HepG2 (cell line): Measurements from ENCODE around the gene PRRT2. TPM values are rescaled to one million over a fixed set of nuclear protein-coding genes. Genes with fewer than 3 reads are reported as not detected.

Experiments used
- ATRX ChIP-seq: sonication (generic); formaldehyde crosslinking; IDR thresholded peaks from 2 replicates; pipeline ENCODE4 v1.4.0; 2020; ENCODE audit warnings: missing genetic modification reagents, borderline replicate concordance
- FOXA3 ChIP-seq: IDR thresholded peaks from 2 replicates; pipeline ENCODE4 v1.6.1; 2016; ENCODE audit warnings: missing genetic modification reagents, missing compliant biosample characterization
- GLI4 ChIP-seq: sonication (generic); formaldehyde crosslinking; IDR thresholded peaks from 2 replicates; pipeline ENCODE4 v1.5.1; 2020; ENCODE audit warnings: missing genetic modification reagents, mild to moderate bottlenecking, moderate library complexity, borderline replicate concordance
- MED13 ChIP-seq: sonication (generic); formaldehyde crosslinking; IDR thresholded peaks from 2 replicates; pipeline ENCODE4 v1.5.0; 2020; ENCODE audit warnings: missing genetic modification reagents
- MXD4 ChIP-seq: IDR thresholded peaks from 2 replicates; pipeline ENCODE4 v1.6.1; 2016; ENCODE audit warnings: mild to moderate bottlenecking, missing biosample characterization, missing genetic modification reagents
- NFAT5 ChIP-seq: sonication (generic); formaldehyde crosslinking; IDR thresholded peaks from 2 replicates; pipeline ENCODE4 v1.4.0; 2020; ENCODE audit warnings: missing genetic modification reagents
- SP2 ChIP-seq: sonication (generic); formaldehyde crosslinking; IDR thresholded peaks from 2 replicates; pipeline ENCODE4 v1.5.1; 2020; ENCODE audit warnings: mild to moderate bottlenecking, missing genetic modification reagents
- ZKSCAN5 ChIP-seq: sonication (generic); formaldehyde crosslinking; IDR thresholded peaks from 2 replicates; pipeline ENCODE4 v1.5.1; 2020; ENCODE audit warnings: mild to moderate bottlenecking, missing genetic modification reagents
- ZNF343 ChIP-seq: sonication (generic); formaldehyde crosslinking; IDR thresholded peaks from 2 replicates; pipeline ENCODE4 v1.4.0; 2020; ENCODE audit warnings: mild to moderate bottlenecking, missing genetic modification reagents
- ZNF431 ChIP-seq: sonication (generic); formaldehyde crosslinking; IDR thresholded peaks from 2 replicates; pipeline ENCODE4 v1.9.0; 2022; ENCODE audit warnings: missing genetic modification reagents, low read depth, mild to moderate bottlenecking, borderline replicate concordance
- ZNF510 ChIP-seq: sonication (generic); formaldehyde crosslinking; IDR thresholded peaks from 2 replicates; pipeline ENCODE4 v1.4.0; 2020; ENCODE audit warnings: low read depth, mild to moderate bottlenecking, missing genetic modification reagents
- ZNF513 ChIP-seq: sonication (generic); formaldehyde crosslinking; conservative IDR thresholded peaks from 2 replicates; pipeline ENCODE4 v1.5.0; 2020; ENCODE audit warnings: missing genetic modification reagents
- polyA plus RNA-seq, 8 experiments: library from polyadenylated mRNA; depleted of rRNA in 3 of 8; stranded (reverse) in 7 of 8; unstranded in 1 of 8; fragments of >200 nt; fragmentation: Illumina TruSeq in 4 of 8; extraction: Trizol in 4 of 8; gene quantifications; 2 replicates each; pipeline versions ENCODE4 v1.2.1 to v1.2.3, GENCODE V29; 2011 to 2016; ENCODE audit warnings: low read depth in 4 of 8, missing spikeins in 1 of 8, mixed read lengths in 1 of 8; ENCODE audit not compliant: insufficient read depth in 1 of 8
- total RNA-seq, 5 experiments: library from RNA; depleted of rRNA; stranded (reverse); fragments of >200 nt; fragmentation: Illumina TruSeq; extraction: Trizol; gene quantifications; 2 replicates each; pipeline ENCODE4 v1.2.3, GENCODE V29; 2016; ENCODE audit warnings: low read depth in 1 of 5
- TF ChIP-seq, protein P1 (sequence below): IDR thresholded peaks from 2 replicates; pipeline ENCODE4 v1.6.1; 2016; ENCODE audit warnings: missing compliant biosample characterization, missing genetic modification reagents, borderline replicate concordance
- TF ChIP-seq, protein P2 (sequence below): sonication (generic); formaldehyde crosslinking; IDR thresholded peaks from 2 replicates; pipeline ENCODE4 v1.9.0; 2021; ENCODE audit warnings: missing genetic modification reagents, borderline replicate concordance
- TF ChIP-seq, protein P3 (sequence below): sonication (generic); formaldehyde crosslinking; IDR thresholded peaks from 2 replicates; pipeline ENCODE4 v1.8.0; 2022; ENCODE audit warnings: mild to moderate bottlenecking, missing genetic modification reagents, moderate library complexity

The PRRT2 gene
- total and polyA plus RNA-seq, 2 of the 13 experiments (the other 11 are each of a cell fraction or from before 2014, with no cell fraction given) = 0.51 to 1.1 TPM

DNA sequence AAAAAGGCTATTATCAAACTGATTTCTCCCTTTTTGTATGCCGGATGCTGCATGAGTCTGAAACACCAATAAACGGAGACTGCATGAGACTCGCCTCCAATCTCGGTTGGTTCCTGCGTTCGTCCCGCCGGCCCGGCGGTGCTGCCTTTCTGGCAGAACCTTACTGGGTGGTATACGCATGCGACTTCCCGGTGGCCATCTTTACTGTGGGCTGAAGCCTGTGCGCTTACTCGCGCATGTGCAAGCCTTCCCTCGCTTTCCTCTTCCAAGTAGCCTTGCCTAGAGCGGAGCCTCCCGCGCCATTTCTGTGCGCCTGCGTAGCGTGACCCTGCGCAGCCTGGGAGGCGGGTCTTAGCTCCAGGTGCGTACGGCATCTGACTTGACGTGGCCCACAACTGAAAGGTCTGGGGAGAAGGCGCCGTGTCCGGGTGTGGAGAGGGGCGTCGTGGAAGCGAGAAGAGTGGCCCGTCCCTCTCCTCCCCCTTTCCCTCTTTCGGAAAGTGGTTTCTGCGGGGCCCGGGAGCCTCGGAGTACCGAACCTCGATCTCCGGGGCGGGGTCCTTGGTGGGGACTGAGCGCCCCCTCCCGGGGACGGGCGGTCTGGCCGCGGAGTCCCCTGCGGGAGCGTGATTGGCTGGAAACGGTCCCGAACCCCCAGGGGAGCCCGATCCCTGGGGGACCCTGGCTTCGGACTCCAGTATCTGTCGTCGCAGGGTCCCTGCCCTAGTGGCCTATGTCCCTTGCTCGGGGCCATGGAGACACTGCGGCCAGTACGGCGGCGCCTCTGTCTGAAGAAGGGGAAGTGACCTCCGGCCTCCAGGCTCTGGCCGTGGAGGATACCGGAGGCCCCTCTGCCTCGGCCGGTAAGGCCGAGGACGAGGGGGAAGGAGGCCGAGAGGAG is 4.0 kb downstream of the PRRT2 start, which contains the start of gene PAGR1 (continued):
- TF ChIP-seq MXD4 (CRISPR knock-in tag) = peak; percentile 79
- no peak for TF ChIP-seq ZKSCAN5 (CRISPR knock-in tag)
- peak; percentile 72 for TF ChIP-seq SP2 (CRISPR knock-in tag)
- TF ChIP-seq MED13 (CRISPR knock-in tag) = peak; percentile 50; the same call in 1 of the 2 replicates
- TF ChIP-seq FOXA3 = peak; percentile 63
- no peak for TF ChIP-seq ATRX (CRISPR knock-in tag)
- TF ChIP-seq ZNF431 = no peak
- TF ChIP-seq ZNF513 (CRISPR knock-in tag) = 0 out of 2 replicates have a peak, but pooled peaks have one; percentile 18
- TF ChIP-seq ZNF510 (CRISPR knock-in tag) = peak; percentile 97
- TF ChIP-seq, protein P1, sequence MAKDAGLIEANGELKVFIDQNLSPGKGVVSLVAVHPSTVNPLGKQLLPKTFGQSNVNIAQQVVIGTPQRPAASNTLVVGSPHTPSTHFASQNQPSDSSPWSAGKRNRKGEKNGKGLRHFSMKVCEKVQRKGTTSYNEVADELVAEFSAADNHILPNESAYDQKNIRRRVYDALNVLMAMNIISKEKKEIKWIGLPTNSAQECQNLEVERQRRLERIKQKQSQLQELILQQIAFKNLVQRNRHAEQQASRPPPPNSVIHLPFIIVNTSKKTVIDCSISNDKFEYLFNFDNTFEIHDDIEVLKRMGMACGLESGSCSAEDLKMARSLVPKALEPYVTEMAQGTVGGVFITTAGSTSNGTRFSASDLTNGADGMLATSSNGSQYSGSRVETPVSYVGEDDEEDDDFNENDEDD (CRISPR knock-in tag) = peak; percentile 97
- TF ChIP-seq, protein P2, sequence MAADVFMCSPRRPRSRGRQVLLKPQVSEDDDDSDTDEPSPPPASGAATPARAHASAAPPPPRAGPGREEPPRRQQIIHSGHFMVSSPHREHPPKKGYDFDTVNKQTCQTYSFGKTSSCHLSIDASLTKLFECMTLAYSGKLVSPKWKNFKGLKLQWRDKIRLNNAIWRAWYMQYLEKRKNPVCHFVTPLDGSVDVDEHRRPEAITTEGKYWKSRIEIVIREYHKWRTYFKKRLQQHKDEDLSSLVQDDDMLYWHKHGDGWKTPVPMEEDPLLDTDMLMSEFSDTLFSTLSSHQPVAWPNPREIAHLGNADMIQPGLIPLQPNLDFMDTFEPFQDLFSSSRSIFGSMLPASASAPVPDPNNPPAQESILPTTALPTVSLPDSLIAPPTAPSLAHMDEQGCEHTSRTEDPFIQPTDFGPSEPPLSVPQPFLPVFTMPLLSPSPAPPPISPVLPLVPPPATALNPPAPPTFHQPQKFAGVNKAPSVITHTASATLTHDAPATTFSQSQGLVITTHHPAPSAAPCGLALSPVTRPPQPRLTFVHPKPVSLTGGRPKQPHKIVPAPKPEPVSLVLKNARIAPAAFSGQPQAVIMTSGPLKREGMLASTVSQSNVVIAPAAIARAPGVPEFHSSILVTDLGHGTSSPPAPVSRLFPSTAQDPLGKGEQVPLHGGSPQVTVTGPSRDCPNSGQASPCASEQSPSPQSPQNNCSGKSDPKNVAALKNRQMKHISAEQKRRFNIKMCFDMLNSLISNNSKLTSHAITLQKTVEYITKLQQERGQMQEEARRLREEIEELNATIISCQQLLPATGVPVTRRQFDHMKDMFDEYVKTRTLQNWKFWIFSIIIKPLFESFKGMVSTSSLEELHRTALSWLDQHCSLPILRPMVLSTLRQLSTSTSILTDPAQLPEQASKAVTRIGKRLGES (CRISPR knock-in tag) = no peak
- TF ChIP-seq GLI4 = peak; percentile 98; the same call in 1 of the 2 replicates
- no peak; the same call in 1 of the 2 replicates for TF ChIP-seq NFAT5 (CRISPR knock-in tag)
- TF ChIP-seq, protein P3, sequence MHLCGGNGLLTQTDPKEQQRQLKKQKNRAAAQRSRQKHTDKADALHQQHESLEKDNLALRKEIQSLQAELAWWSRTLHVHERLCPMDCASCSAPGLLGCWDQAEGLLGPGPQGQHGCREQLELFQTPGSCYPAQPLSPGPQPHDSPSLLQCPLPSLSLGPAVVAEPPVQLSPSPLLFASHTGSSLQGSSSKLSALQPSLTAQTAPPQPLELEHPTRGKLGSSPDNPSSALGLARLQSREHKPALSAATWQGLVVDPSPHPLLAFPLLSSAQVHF = 0 out of 2 replicates have a peak, but pooled peaks have one; percentile 26
- TF ChIP-seq ZNF343 (CRISPR knock-in tag) = peak; percentile 94
